HCT116 (cell line): ENCODE results near the gene GSG1L. TPM values are rescaled to one million over a fixed set of nuclear protein-coding genes. Genes with fewer than 3 reads are reported as not detected.

ENCODE experiments used
- ATAC-seq: fragments of 200-7000 bp; cut with Tn5 transposase; 2 replicates; pipeline ENCODE4 v1.9.1; 2020; ENCODE audit warnings: mild to moderate bottlenecking, moderate library complexity
- BruUV-seq: library from RNA; stranded (reverse); fragments of 400-500 nt; replicated peaks from 2 replicates; lab custom pipeline; 2021; lab: Mats Ljungman, UMichigan
- CTCF ChIA-PET: fragments of 300-600 bp; sonication (Branson Sonifier 250); formaldehyde crosslinking; loops from one replicate; lab custom pipeline; 2021; ENCODE audit warnings: antibody characterized with exemption; lab: Charles Lee
- POLR2A ChIA-PET: fragments of 300-600, 350-600 bp; sonication (Branson Sonifier 250); formaldehyde crosslinking; loops from one replicate; lab custom pipeline; 2021; ENCODE audit warnings: antibody characterized with exemption; lab: Charles Lee
- RAD21 ChIA-PET, 2 experiments: fragments of 300-600 bp; sonication (Branson Sonifier 250); formaldehyde crosslinking; loops; one replicate each; lab custom pipeline; 2023; ENCODE audit warnings: low total read pairs in 2 of 2; ENCODE audit not compliant: uncharacterized antibody in 2 of 2, unreplicated experiment in 2 of 2, low non-redundant PET in 1 of 2; lab: Charles Lee
- DNase-seq: peaks from one replicate; pipeline ENCODE4 v3.0.0-alpha.2; 2010; ENCODE audit warnings: low read depth, low spot score
- H2AFZ ChIP-seq: fragments of 200-600 bp; shearing (Covaris generic), sonication (generic); 2 replicates; pipeline ENCODE4 v1.6.1; 2017; ENCODE audit warnings: low read depth, mixed run types, mixed read lengths, antibody characterized with exemption, low read length; ENCODE audit not compliant: poor library complexity, severe bottlenecking
- H3K27ac ChIP-seq: 2 replicates; pipeline ENCODE4 v1.5.1; 2012; ENCODE audit warnings: low read depth, low read length
- H3K27me3 ChIP-seq: fragments of 200-600 bp; sonication (generic); 2 replicates; pipeline ENCODE4 v1.6.1; 2016; ENCODE audit warnings: mixed run types, low read length, mixed read lengths; ENCODE audit not compliant: insufficient read depth
- H3K36me3 ChIP-seq, 2 experiments: fragments of 200-500 bp in 1 of 2; fragments of 200-600 bp in 1 of 2; sonication (Bioruptor generic) in 1 of 2; sonication (generic) in 1 of 2; 2 replicates each; pipeline versions ENCODE4 v1.5.1 to v1.6.1; 2014 to 2016; ENCODE audit warnings: low read length in 2 of 2, inconsistent platforms in 1 of 2, mixed read lengths in 1 of 2, mixed run types in 1 of 2; ENCODE audit not compliant: insufficient read depth in 2 of 2, control insufficient read depth in 1 of 2
- H3K4me1 ChIP-seq, 2 experiments: fragments of 200-600 bp in 1 of 2; sonication (generic) in 1 of 2; 2 replicates each; pipeline versions ENCODE4 v1.5.1 to v1.6.1; 2012 to 2017; ENCODE audit warnings: low read length in 2 of 2, inconsistent platforms in 1 of 2, mild to moderate bottlenecking in 1 of 2, mixed read lengths in 1 of 2, mixed run types in 1 of 2, moderate library complexity in 1 of 2; ENCODE audit not compliant: insufficient read depth in 2 of 2, control insufficient read depth in 1 of 2
- H3K4me2 ChIP-seq: fragments of 200-600 bp; sonication (generic); 2 replicates; pipeline ENCODE4 v1.6.1; 2017; ENCODE audit warnings: mixed run types, low read length, mixed read lengths
- H3K4me3 ChIP-seq, 2 experiments: fragments of 200-600 bp in 1 of 2; sonication (generic) in 1 of 2; replicated peaks in 1 of 2; 2 replicates each; pipeline ENCODE4 v1.5.1; 2011 to 2016; ENCODE audit warnings: low read length in 2 of 2, control low read depth in 1 of 2, low read depth in 1 of 2, mild to moderate bottlenecking in 1 of 2, mixed read lengths in 1 of 2, mixed run types in 1 of 2
- H3K79me2 ChIP-seq: fragments of 200-600 bp; sonication (generic); 2 replicates; pipeline ENCODE4 v1.6.1; 2017; ENCODE audit warnings: mild to moderate bottlenecking, mixed run types, low read length, moderate library complexity, mixed read lengths; ENCODE audit not compliant: insufficient read depth
- H3K9ac ChIP-seq: fragments of 200-600 bp; sonication (generic); 2 replicates; pipeline ENCODE4 v1.6.1; 2016; ENCODE audit warnings: low read length, mixed read lengths
- H3K9me2 ChIP-seq: fragments of 200-600 bp; sonication (generic), shearing (Covaris generic); 2 replicates; pipeline ENCODE4 v1.6.1; 2017; ENCODE audit warnings: mixed run types, mild to moderate bottlenecking, moderate library complexity; ENCODE audit not compliant: insufficient read depth
- H3K9me3 ChIP-seq, 2 experiments: fragments of 200-500 bp in 1 of 2; fragments of 200-600 bp in 1 of 2; sonication (Bioruptor generic) in 1 of 2; sonication (generic) in 1 of 2; 2 replicates each; pipeline ENCODE4 v1.6.1; 2014 to 2017; ENCODE audit warnings: low read length in 2 of 2, mixed read lengths in 2 of 2, inconsistent platforms in 1 of 2, low read depth in 1 of 2, mild to moderate bottlenecking in 1 of 2, mixed run types in 1 of 2, moderate library complexity in 1 of 2; ENCODE audit not compliant: control insufficient read depth in 1 of 2, insufficient read depth in 1 of 2
- H4K20me1 ChIP-seq: fragments of 200-600 bp; sonication (generic), shearing (Covaris generic); 2 replicates; pipeline ENCODE4 v1.6.1; 2017; ENCODE audit warnings: mixed run types, mild to moderate bottlenecking, moderate library complexity; ENCODE audit not compliant: insufficient read depth
- CBX3 ChIP-seq: IDR thresholded peaks from 2 replicates; pipeline ENCODE4 v1.6.1; 2012; ENCODE audit warnings: low read depth
- CEBPB ChIP-seq: IDR thresholded peaks from 2 replicates; pipeline ENCODE4 v1.6.1; 2012; ENCODE audit warnings: low read depth
- FOSL1 ChIP-seq: IDR thresholded peaks from 2 replicates; pipeline ENCODE4 v1.6.1; 2012; ENCODE audit warnings: low read depth
- JUND ChIP-seq: IDR thresholded peaks from 2 replicates; pipeline ENCODE4 v1.6.1; 2012
- POLR2A ChIP-seq: IDR thresholded peaks from 2 replicates; pipeline ENCODE4 v1.7.0; 2011; ENCODE audit warnings: borderline replicate concordance; ENCODE audit not compliant: insufficient read depth, insufficient read length; ENCODE audit errors: extremely low read depth
- SIN3A ChIP-seq: IDR thresholded peaks from 2 replicates; pipeline ENCODE4 v1.6.1; 2012; ENCODE audit warnings: low read depth
- TCF7L2 ChIP-seq: IDR thresholded peaks from 2 replicates; pipeline ENCODE4 v1.7.0; 2011; ENCODE audit warnings: borderline replicate concordance, inconsistent platforms; ENCODE audit not compliant: insufficient read depth, insufficient read length; ENCODE audit errors: extremely low read depth
- YY1 ChIP-seq: IDR thresholded peaks from 2 replicates; pipeline ENCODE4 v1.6.1; 2011; ENCODE audit warnings: low read length, low read depth, moderate library complexity, mild to moderate bottlenecking; ENCODE audit not compliant: insufficient replicate concordance; ENCODE audit errors: extremely low read depth
- ZBTB33 ChIP-seq: IDR thresholded peaks from 2 replicates; pipeline ENCODE4 v1.6.1; 2011; ENCODE audit warnings: mild to moderate bottlenecking, low read length, moderate library complexity; ENCODE audit not compliant: insufficient replicate concordance; ENCODE audit errors: extremely low read depth
- ZFX ChIP-seq: fragments of 450-650 bp; IDR thresholded peaks from 2 replicates; pipeline ENCODE4 v1.6.1; 2017
- intact Hi-C: fragments of 100-400 bp; cut with micrococcal nuclease; formaldehyde crosslinking; loops from 2 replicates; pipeline ENCODE4 v1.10.0; 2022
- total RNA-seq: library from RNA; stranded (reverse); gene quantifications from one replicate; pipeline ENCODE4 v1.2.1, GENCODE V29; 2021; ENCODE audit not compliant: unreplicated experiment
- TF ChIP-seq, protein P1 (sequence below): IDR thresholded peaks from 2 replicates; pipeline ENCODE4 v1.6.1; 2012
- TF ChIP-seq, protein P2 (sequence below): IDR thresholded peaks from 2 replicates; pipeline ENCODE4 v1.6.1; 2012; ENCODE audit warnings: low read depth

Gene GSG1L
- total RNA-seq, 1 experiment from 2014 or later = not detected

- TF ChIP-seq ZBTB33 (no peak), SIN3A (no peak), JUND (no peak)
- TF ChIP-seq, all 23 proteins: peak for 0
These were observed 51.5 kb downstream of the GSG1L start (continued) for GRCh38 chr16:28011971-28012445.

DNA sequence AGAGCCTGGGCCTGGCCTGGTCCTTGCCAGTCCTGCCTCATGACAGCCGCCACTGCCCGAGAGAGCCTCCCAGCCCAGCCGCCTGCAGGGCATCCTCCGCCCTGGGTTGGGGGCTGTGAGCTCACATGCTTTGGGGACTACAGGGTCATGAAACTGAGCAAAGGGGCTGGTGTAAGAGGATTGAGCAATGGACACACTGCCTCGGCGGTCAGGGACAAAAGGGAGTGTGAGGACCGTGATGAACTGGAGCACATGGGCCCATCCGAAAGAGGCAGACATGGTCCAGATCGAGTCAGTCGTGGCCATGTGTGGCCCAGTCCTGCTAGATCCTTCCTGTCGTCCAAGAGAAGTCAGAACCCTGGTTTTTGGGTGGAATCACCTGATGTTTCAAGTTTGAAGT is 52.3 kb downstream of the GSG1L start:
- H3K79me2 ChIP-seq = no peaks in the 10 kb centered on the region
- no peaks in the 10 kb centered on the region for H3K4me1 ChIP-seq
- ChIA-PET POLR2A (no interaction called here), RAD21 (no interaction called here), CTCF (no interaction called here)
- H3K4me2 ChIP-seq = no peak overlapping the region
- BruUV-seq = no TSS peak
- H3K27ac ChIP-seq = no peak overlapping the region
- H2AFZ ChIP-seq = no peak overlapping the region
- TF ChIP-seq CBX3 (no peak), ZFX (no peak), SIN3A (no peak), POLR2A (no peak), CEBPB (no peak), FOSL1 (no peak), YY1 (no peak), TCF7L2 (no peak)
- TF ChIP-seq, protein P1, sequence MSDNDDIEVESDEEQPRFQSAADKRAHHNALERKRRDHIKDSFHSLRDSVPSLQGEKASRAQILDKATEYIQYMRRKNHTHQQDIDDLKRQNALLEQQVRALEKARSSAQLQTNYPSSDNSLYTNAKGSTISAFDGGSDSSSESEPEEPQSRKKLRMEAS = no peak
- TF ChIP-seq, protein P2, sequence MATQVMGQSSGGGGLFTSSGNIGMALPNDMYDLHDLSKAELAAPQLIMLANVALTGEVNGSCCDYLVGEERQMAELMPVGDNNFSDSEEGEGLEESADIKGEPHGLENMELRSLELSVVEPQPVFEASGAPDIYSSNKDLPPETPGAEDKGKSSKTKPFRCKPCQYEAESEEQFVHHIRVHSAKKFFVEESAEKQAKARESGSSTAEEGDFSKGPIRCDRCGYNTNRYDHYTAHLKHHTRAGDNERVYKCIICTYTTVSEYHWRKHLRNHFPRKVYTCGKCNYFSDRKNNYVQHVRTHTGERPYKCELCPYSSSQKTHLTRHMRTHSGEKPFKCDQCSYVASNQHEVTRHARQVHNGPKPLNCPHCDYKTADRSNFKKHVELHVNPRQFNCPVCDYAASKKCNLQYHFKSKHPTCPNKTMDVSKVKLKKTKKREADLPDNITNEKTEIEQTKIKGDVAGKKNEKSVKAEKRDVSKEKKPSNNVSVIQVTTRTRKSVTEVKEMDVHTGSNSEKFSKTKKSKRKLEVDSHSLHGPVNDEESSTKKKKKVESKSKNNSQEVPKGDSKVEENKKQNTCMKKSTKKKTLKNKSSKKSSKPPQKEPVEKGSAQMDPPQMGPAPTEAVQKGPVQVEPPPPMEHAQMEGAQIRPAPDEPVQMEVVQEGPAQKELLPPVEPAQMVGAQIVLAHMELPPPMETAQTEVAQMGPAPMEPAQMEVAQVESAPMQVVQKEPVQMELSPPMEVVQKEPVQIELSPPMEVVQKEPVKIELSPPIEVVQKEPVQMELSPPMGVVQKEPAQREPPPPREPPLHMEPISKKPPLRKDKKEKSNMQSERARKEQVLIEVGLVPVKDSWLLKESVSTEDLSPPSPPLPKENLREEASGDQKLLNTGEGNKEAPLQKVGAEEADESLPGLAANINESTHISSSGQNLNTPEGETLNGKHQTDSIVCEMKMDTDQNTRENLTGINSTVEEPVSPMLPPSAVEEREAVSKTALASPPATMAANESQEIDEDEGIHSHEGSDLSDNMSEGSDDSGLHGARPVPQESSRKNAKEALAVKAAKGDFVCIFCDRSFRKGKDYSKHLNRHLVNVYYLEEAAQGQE = no peak
- intact Hi-C loops = no loop called here
- no peaks in the 10 kb centered on the region for H3K9me2 ChIP-seq
- no peak overlapping the region for H3K4me3 ChIP-seq
- H3K36me3 ChIP-seq = no peaks in the 10 kb centered on the region
- H3K9ac ChIP-seq = no peak overlapping the region
- ATAC-seq = no peak
- no peaks in the 10 kb centered on the region for H3K9me3 ChIP-seq
- no peak for DNase-seq
- no peaks in the 10 kb centered on the region for H4K20me1 ChIP-seq
- H3K27me3 ChIP-seq = peaks cover 31% of the 10 kb centered on the region
